HG03095 (cell line): ENCODE data around the gene HIGD2B.
"Not testable (repeated sequence)": the region's sequence is repeated elsewhere in the genome, so short reads cannot be mapped to it uniquely, and the experiment has no call there.

ENCODE experiments used
- ATAC-seq: cut with Tn5 transposase; IDR thresholded peaks from one replicate; pipeline ENCODE4 v1.9.1; 2021; ENCODE audit warnings: moderate library complexity; ENCODE audit not compliant: unreplicated experiment

HIGD2B gene

DNA sequence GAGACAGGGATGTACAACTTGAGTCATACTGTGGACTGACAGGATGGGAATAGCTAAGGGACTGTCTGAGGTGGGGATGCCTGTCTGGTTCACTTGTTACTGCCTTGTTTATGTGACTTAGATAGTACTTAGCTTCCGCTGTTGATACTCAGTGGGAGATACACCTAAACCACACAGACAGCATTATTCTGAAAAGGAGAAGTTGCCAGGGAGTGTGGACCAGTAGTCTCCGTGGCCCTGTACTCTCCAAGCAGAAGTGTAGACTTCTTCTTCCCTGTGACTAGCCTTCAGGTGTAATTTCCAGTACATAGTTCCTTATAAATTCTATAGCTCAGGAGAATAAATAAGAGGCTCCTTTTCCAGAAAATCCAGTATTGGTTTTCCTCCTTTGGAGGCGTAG, 5.1 kb downstream of the HIGD2B start:
- no peak for ATAC-seq

- no peak for ATAC-seq
Observed at GRCh38 chr15:72676838-72677237, 9.1 kb downstream of the HIGD2B start.

- ATAC-seq: no peak
Observed at GRCh38 chr15:72671525-72671924, 14.5 kb downstream of the HIGD2B start.

DNA sequence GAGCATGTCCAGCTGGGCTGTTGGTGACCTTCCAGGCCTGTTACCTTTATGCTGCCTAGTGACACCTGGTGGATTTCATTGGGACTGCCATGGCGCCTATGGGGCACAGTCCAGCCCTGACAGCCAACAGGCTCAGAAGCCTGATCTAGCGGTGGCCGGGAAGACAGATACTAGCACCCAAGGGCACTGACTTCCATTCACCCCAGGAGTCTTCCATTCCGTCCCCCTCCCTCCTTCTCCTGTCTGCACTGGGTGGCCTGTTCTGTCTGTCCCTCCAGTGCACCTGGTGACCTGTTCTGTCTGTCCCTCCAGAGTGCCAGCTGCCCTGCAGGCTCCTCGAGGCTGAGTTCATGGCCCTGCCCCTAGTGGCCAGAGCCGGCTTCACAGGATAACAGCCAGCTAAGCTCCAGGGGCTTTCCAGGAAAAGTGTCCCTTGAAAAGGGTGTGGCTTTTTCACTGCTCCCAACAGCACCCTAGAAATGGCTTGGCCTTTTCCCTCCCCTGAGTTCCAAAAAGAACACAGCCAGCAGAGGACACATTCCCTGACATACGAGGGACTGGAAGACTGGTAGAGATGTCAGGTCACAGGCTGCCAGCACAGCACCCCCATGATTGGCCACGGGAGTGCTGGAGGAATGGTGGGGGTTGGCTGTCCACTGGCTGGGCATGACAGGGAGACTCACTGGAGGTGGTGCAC, 15.2 kb downstream of the HIGD2B start:
- peak; percentile 89 for ATAC-seq

DNA sequence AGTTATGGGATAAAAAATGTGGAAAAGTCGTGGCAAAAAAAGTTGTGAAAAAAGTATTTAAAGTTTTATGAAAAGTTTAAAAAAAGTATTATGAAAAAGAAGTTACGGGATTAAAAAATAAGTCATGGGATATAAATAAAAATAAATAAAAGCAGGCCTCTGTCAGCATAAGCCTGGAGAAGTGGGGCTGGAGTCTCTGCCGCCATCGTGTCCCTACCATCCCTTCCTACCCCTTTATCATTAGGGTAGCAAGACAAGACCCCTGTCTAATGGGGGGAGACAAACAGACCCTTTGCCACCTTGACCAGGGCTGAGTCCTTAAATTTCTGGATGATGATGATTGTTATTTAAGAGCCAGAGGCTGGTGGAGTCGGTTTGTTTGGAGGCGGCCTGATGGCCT, 16.2 kb downstream of the HIGD2B start:
- ATAC-seq: not testable (repeated sequence)

DNA sequence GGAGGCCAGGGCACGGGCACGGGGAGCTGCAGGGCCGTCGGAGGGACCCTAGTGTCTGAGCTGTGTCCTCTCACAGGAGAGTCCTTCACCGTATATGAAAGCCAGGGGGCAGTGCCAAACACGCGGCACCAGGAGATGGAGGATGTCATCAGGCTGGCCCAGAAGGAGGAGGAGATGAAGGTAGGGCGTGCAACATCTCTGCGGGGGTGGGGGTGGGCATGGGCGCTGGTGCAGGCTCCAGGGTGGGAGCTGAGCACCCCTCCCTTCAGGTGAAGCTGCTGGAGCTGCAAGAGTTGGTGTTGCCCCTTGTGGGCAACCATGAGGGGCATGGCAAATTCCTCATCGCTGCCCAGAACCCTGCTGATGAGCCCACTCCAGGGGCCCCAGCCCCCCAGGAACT, 20.3 kb downstream of the HIGD2B start:
- ATAC-seq: not testable (repeated sequence)

- not testable (repeated sequence) for ATAC-seq
Observed at GRCh38 chr15:72663931-72664330, 22.1 kb downstream of the HIGD2B start.

DNA sequence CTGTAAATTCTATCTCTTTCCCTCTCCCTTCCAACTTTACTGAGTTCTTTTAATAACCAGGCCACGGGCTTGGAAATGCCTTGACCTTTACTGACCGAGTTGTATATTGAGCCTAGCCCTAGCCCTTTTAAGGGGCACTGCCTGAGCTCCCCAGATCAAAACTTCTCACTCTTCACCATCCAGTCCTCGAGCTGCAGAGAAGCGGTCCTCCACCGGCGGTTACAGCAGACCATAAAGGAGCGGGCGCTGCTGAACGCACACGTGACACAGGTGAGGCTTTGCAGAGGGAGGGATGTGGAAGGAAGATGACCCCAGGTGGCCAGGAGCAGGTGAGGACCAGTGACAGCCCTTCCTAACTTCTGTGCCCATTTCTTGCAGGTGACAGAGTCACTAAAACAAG, 24.9 kb downstream of the HIGD2B start:
- ATAC-seq: not testable (repeated sequence)

DNA sequence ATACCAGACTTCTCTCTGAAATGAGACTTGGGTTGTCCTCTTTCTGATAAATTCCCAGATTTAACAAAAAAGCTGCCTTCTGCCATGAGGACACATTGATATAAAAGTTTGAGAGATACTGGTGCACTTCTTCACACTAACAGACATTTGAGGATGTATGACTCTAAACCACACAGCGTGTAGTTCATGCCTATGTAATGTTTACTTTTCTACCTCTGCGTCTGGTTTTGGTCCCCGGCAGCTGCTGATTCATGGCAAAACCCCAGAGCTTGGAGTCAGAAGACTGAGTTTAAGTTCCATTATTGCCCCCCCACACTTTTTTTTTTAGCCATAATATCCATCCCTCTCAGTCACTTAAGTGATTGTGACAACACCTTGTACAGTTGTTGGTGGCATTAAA, 30.0 kb downstream of the HIGD2B start:
- not testable (repeated sequence) for ATAC-seq

DNA sequence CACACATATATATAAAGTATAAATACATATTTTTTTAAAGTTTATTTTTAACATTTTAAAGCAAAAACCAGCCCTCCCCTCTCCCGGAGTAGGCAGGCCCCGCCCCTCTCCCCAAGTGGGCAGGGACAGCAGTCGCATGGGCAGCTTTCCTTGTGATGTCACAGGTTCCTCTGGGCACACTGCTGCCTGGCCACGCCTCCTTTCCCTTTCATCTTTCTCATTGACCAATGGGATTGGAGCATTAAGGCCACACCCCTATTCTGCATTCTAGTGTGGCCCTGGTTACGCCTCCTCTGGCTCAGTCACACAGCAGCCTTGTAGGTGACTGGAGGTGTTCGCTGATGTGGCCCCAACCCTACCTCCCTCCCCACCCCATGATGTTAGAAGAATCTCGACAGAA, 31.6 kb downstream of the HIGD2B start, which contains the start of gene GOLGA6B:
Gene GOLGA6B (plus strand): TSS at position 301 of the 400 bp plus-strand sequence. CDS start 41 bp downstream, at position 342.
- not testable (repeated sequence) for ATAC-seq

DNA sequence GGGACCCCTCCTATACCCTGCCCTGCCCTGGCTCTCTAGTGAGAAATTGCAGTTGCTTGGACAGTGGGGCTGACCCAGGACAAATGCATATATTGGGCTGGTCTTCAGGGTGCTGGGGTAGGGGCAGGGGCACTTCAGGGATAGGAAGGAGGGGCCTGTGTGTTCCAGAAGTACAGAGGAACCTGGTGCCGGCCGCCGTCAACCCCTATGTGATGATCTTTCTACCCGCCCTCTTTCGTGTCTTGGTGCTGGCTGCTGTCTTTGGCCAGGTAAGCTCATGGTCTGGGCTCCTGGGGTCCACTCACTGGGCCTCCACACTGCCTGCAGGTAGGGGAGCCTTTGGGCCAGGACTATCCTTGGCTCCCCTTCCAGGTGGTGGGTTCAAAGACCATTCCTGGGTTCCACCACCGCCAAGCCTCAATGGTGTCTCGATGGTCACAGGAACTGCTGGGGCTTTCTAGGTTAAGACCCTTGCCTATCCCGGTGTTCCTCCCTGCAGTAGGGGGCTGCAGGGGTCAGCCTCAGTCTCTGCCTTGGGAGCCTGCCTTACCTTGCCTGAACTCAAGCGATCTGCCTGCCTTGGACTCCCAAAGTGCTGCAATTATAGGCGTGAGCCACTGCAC, 37.2 kb downstream of the HIGD2B start:
- ATAC-seq: not testable (repeated sequence)

- not testable (repeated sequence) for ATAC-seq
Observed at GRCh38 chr15:72642271-72642670, 43.7 kb downstream of the HIGD2B start.

- ATAC-seq: not testable (repeated sequence)
Observed at GRCh38 chr15:72639759-72640483, 46.1 kb downstream of the HIGD2B start.

GRCh38 chr15:72636519-72637282, 49.3 kb downstream of the HIGD2B start:
- ATAC-seq: not testable (repeated sequence)

DNA sequence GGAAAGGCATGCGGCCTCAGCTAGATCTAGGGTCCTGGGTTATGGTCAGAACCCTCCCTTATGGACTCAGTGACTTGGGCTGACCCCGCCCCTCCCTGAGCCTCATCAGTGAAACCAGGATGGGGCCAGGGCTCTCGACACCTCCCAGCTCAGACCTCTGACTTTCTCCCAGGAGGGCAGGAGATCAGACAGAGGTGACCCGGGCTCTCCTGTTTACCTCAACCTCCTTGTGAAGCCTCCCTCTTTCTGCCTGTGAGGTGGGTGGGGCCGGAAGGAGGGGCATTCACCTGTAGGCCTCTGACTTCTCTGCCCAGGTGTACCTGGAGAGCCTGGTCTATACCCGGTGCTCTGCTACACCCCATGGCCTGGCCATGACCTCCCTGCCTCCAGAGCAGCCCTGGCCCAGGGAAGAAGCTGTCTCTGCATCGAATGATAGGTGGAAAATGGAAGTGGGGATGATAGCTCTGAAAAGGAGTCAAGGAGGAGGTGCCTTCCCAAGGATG, 56.9 kb downstream of the HIGD2B start:
- not testable (repeated sequence) for ATAC-seq

DNA sequence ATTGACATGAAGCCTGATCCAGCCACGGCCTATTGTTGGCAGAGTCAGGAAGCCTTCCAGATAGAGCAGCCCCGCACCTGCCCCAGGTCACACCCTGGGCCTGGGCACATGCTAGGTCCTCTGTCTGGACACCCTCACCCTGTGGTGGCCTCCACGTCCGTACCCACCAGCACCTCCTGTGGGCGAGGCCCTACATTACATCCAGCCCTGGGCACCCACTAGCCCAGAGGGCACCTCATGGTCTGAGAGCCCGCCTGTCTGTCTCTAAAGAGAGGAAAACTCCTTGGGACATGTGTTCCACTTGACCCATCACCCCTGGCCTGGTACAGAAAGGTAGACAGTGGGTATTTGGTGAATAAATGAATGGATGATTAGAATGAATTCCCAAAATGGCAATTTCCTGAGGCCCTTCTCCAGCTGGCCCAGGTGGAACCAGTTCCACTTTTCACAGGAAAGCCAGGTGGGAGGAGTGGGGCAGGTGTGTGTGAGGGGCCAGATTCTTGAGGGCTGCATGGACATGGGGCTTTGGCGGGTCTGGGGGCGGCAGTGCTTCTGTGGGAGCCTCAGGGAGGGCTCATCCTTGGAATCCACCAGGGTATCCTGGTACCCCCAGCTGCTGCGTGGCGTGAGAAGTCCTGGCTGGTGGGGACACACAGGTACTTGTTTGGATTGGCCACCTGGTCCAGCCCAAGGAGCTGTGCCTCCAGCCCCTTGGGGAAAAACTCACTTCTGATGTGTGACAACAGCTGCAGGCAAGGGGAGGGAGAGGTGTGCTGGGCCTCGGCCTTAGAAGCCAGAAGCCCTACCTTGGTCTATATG, 57.5 kb downstream of the HIGD2B start:
- not testable (repeated sequence) for ATAC-seq

GRCh38 chr15:72626153-72626552, 59.8 kb downstream of the HIGD2B start:
- not testable (repeated sequence) for ATAC-seq
